Thyroid gland (tissue), 4 donors: ENCODE measurements around the gene LRMDA. TPM values are rescaled to one million over a fixed set of nuclear protein-coding genes. Genes with fewer than 3 reads are reported as not detected.

Experiments
- DNase-seq, 2 donors: peaks; one replicate each; pipeline ENCODE4 v3.0.0-alpha.2; 2019
- H3K27ac ChIP-seq, 3 donors: fragments of 200-600 bp; sonication (generic); 1 replicate in 2 of 3; 2 replicates in 1 of 3; pipeline ENCODE4 v1.5.1; 2016 to 2019; ENCODE audit warnings: mild to moderate bottlenecking in 1 of 3, moderate library complexity in 1 of 3
- H3K27me3 ChIP-seq: fragments of 200-600 bp; sonication (generic); one replicate; pipeline ENCODE4 v1.5.1; 2019
- H3K36me3 ChIP-seq, 2 donors: fragments of 200-600 bp; sonication (generic); one replicate each; pipeline ENCODE4 v1.5.1; 2016 to 2019
- H3K4me1 ChIP-seq, 2 donors: fragments of 200-600 bp; sonication (generic); one replicate each; pipeline ENCODE4 v1.5.1; 2017 to 2019
- H3K4me3 ChIP-seq, 3 donors: fragments of 200-600 bp; sonication (generic); replicated peaks in 1 of 3; 1 replicate in 2 of 3; 2 replicates in 1 of 3; pipeline ENCODE4 v1.5.1; 2016; ENCODE audit warnings: mild to moderate bottlenecking in 1 of 3
- H3K9me3 ChIP-seq: fragments of 200-600 bp; sonication (generic); one replicate; pipeline ENCODE4 v1.5.1; 2017
- POLR2A ChIP-seq, 2 donors: fragments of 450-650 bp; IDR thresholded peaks; one replicate each; pipeline ENCODE4 v1.6.1; 2017; ENCODE audit warnings: antibody characterized with exemption in 2 of 2, mild to moderate bottlenecking in 2 of 2, moderate library complexity in 1 of 2
- WGBS, 2 donors: methylation state at CpG; one replicate each; pipeline ENCODE4 v1.1.5; 2017; 5-methylcytosine and 5-hydroxymethylcytosine counted together
- intact Hi-C: fragments of 100-400 bp; cut with DNase I; formaldehyde crosslinking; loops from one replicate; pipeline ENCODE4 v1.15.1; 2023
- total RNA-seq, 4 donors: library from RNA; depleted of rRNA; stranded (reverse); fragments of >200 nt; gene quantifications; one replicate each; pipeline ENCODE4 v1.2.3, GENCODE V29; 2016
- TF ChIP-seq, protein P1 (sequence below), 6 experiments: fragments of 200-600 bp in 3 of 6; fragments of 450-650 bp in 3 of 6; sonication (generic) in 3 of 6; IDR thresholded peaks; one replicate each; pipeline ENCODE4 v1.5.1; 2016 to 2019; ENCODE audit warnings: antibody characterized with exemption in 6 of 6, mild to moderate bottlenecking in 2 of 6, inconsistent platforms in 1 of 6, moderate library complexity in 1 of 6

The LRMDA gene
- total RNA-seq, 4 donors from 2014 or later = 16.5 to 31.7 (median 23.2) TPM

DNA sequence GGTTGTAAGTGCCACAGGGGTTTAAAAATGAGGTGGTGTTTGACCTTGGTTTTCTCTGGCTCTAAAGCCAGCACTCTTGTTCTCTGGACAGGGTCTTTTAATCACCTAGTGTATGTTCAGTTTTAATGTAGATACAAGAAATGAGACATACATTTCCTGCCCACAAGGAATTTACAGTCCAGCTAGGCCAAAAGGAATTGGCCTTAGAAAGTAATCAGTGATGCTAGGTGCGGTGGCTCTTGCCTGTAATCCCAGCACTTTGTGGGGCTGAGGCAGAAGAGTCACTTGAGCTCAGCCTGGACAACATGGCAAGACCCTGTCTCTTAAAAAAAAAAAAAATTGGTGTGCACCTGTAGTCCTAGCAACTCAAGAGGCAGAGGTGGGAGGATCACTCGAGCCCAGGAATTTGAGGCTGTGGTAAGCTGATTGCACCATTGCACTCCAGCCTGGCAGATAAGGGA is 100.2 kb downstream of the LRMDA start:
- DNase-seq = no peak
- H3K4me3 ChIP-seq = no peak overlapping the region
- no peaks in the 10 kb centered on the region for H3K36me3 ChIP-seq
- 91 to 93% methylated on average over 2 of the region's 2 CpGs for WGBS, 2 donors
- intact Hi-C loops = no loop called here
- no peak overlapping the region for H3K27ac ChIP-seq
- H3K9me3 ChIP-seq = no peaks in the 10 kb centered on the region
- no peaks in the 10 kb centered on the region for H3K27me3 ChIP-seq
- no peak for TF ChIP-seq POLR2A (IDR thresholded peaks at IDR 0.05)
- TF ChIP-seq, protein P1, sequence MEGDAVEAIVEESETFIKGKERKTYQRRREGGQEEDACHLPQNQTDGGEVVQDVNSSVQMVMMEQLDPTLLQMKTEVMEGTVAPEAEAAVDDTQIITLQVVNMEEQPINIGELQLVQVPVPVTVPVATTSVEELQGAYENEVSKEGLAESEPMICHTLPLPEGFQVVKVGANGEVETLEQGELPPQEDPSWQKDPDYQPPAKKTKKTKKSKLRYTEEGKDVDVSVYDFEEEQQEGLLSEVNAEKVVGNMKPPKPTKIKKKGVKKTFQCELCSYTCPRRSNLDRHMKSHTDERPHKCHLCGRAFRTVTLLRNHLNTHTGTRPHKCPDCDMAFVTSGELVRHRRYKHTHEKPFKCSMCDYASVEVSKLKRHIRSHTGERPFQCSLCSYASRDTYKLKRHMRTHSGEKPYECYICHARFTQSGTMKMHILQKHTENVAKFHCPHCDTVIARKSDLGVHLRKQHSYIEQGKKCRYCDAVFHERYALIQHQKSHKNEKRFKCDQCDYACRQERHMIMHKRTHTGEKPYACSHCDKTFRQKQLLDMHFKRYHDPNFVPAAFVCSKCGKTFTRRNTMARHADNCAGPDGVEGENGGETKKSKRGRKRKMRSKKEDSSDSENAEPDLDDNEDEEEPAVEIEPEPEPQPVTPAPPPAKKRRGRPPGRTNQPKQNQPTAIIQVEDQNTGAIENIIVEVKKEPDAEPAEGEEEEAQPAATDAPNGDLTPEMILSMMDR (IDR thresholded peaks at IDR 0.05) = no peak
- H3K4me1 ChIP-seq = peaks cover 0 to 8% of the 10 kb centered on the region in 2 donors

DNA sequence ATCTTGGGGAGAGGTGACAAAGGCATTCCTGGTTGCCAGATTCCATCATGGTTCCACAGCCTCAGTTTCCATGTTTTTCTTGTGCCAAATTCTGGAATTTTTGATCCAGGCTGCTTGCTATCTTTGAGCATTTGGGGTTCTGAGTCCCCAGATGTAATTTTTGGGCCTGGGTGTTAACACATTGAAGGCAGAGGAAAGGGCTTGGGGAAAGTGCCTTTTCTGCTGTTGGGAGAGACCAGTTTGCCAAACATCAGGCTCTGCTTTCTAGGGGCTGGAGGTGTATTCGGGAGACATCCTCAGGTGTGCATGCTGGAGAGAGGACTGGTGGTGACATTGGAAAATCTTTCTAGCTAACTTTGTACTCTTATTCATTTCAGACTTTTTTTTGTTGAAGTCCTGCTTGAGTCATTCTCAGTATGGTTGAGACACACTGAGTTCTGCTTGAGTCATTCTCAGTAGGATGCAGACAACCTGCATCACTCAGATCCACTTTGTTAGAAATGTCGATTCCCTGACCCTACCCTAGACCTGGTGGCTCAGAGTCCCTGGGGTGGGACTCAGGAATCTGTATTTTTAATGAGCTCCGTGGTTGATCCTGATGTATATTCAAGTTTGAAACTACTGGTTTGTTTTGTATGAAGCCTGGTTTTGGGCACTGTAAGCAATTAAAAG is 101.0 kb downstream of the LRMDA start:
- DNase-seq = no peak

DNA sequence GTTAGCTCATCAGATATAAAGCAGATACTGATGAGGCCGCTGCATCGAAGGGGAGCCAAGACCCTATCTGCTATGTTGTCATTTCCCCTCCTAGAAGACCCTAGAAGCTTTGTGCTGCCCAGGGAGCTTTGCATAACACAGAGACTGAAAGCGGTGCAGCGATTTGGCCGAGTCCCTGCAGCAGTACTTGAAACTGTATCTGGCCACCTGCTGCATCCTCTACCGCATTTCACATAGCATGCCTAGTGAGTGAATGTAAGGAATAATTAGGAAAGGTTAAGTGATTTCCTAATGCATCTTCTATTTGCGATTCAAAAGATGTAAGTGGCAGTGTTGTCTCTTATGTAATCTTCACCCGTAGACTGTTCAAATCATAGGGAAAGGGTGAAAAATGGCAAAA is 106.7 kb downstream of the LRMDA start:
- Histone ChIP-seq H3K4me3 (no peak overlapping the region), H3K36me3 (no peaks in the 10 kb centered on the region), H3K27ac (no peak overlapping the region), H3K27me3 (no peaks in the 10 kb centered on the region), H3K9me3 (no peaks in the 10 kb centered on the region), H3K4me1 (peaks cover 25 to 32% of the 10 kb centered on the region in 2 donors)
- no peak for TF ChIP-seq POLR2A (IDR thresholded peaks at IDR 0.05)
- TF ChIP-seq, protein P1 (IDR thresholded peaks at IDR 0.05) = no peak
- DNase-seq = no peak
- WGBS, 2 donors = 85 to 88% methylated on average over 8 of the region's 8 CpGs
- intact Hi-C loops = no loop called here

More for the DNA sequence above, 101.0 kb downstream of the LRMDA start:
- intact Hi-C loops = no loop called here
- no peak overlapping the region for H3K4me3 ChIP-seq
- whole genome bisulfite sequencing, 2 donors = 79 to 92% methylated on average over 3 of the region's 3 CpGs
- H3K27me3 ChIP-seq = no peaks in the 10 kb centered on the region
- H3K36me3 ChIP-seq = no peaks in the 10 kb centered on the region
- TF ChIP-seq, protein P1 (IDR thresholded peaks at IDR 0.05) = no peak
- no peak for TF ChIP-seq POLR2A (IDR thresholded peaks at IDR 0.05)
- peaks cover 0 to 8% of the 10 kb centered on the region in 2 donors for H3K4me1 ChIP-seq
- H3K27ac ChIP-seq = no peak overlapping the region
- no peaks in the 10 kb centered on the region for H3K9me3 ChIP-seq

DNA sequence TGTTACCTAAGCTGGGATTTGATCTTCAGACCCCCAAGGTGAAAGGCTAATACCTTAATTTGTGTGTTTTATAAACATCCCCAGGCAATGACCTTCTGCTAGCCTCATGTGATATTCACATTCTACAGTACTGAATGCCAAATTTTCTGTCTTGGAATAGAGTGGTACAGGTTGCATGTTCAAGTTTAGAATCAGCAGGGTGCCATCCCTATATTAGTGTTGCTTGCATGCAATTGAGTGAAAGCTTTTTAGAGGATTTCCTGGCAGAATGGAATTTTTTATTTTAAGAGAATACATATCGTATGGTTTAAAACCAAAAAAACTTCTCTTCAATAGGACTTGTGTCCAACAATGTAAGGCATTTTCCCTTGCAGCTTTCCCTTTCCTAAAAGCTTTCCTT is 107.3 kb downstream of the LRMDA start:
- intact Hi-C loops = no loop called here
- DNase-seq = no peak
- 78 to 84% methylated on average over 1 of the region's 1 CpG for WGBS, 2 donors
- Histone ChIP-seq H3K27me3 (no peaks in the 10 kb centered on the region), H3K36me3 (no peaks in the 10 kb centered on the region), H3K4me3 (no peak overlapping the region), H3K9me3 (no peaks in the 10 kb centered on the region), H3K4me1 (peaks cover 25 to 34% of the 10 kb centered on the region in 2 donors), H3K27ac (no peak overlapping the region)
- TF ChIP-seq POLR2A (IDR thresholded peaks at IDR 0.05) = no peak
- TF ChIP-seq, protein P1 (IDR thresholded peaks at IDR 0.05) = no peak

DNA sequence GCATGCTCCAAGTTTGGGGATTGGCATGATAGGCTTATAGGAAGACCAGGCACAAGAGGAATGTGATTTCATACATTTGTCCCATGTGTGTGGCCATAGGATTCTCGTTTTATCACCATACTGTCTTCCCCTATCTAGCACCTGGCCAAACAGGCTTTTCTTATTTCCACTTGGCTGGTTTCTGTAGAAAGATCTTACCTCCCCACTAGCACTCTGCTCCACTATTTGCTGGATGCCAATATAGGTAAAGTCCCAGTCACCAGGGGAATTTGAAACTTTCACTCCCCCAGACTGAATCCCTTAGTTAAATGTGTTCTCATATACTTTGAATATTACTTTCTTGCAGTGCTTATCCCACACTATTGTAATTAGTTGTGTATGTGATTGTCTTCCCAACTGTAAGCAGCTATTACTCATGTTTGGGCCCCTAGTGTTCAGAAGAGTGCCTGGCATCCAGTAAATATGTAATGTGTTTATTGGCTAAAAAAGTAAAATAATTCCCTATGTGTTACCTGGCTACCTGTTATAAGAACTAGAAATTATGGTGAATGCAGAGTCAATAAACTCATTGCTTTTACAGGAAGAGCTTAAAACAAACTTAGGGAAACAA is 109.0 kb downstream of the LRMDA start:
- 45 to 50% methylated on average over 1 of the region's 1 CpG for WGBS, 2 donors
- Histone ChIP-seq H3K27me3 (no peaks in the 10 kb centered on the region), H3K9me3 (no peaks in the 10 kb centered on the region), H3K4me1 (peaks cover 39 to 50% of the 10 kb centered on the region in 2 donors), H3K4me3 (no peak overlapping the region), H3K36me3 (no peaks in the 10 kb centered on the region), H3K27ac (peak overlapping the region; percentile 14 to 69 (median 55))
- TF ChIP-seq, protein P1 (IDR thresholded peaks at IDR 0.05) = peak in 3 of 6 experiments; percentile 31 to 38 (median 31)
- TF ChIP-seq POLR2A (IDR thresholded peaks at IDR 0.05) = no peak
- no peak for DNase-seq
- intact Hi-C loops = no loop called here
